IMR-90 (cell line): ENCODE measurements around the gene TNFAIP6. TPM values are rescaled to one million over a fixed set of nuclear protein-coding genes. Genes with fewer than 3 reads are reported as not detected.

Source experiments
- ATAC-seq: fragments of 200-7000 bp; cut with Tn5 transposase; 2 replicates; pipeline ENCODE4 v1.9.1; 2020; ENCODE audit warnings: low read depth, mild to moderate bottlenecking, moderate library complexity
- BruUV-seq: library from RNA; stranded (reverse); fragments of 400-500 nt; replicated peaks from 2 replicates; lab custom pipeline; 2021; lab: Mats Ljungman, UMichigan
- CTCF ChIA-PET: fragments of 300-600 bp; formaldehyde crosslinking; extraction: SDS; loops from one replicate; lab custom pipeline; 2021; ENCODE audit warnings: antibody characterized with exemption; lab: Yijun Ruan, JAX
- POLR2A ChIA-PET: fragments of 300-600 bp; sonication (Branson Sonifier 250); formaldehyde crosslinking; loops from one replicate; lab custom pipeline; 2022; ENCODE audit warnings: antibody characterized with exemption; ENCODE audit not compliant: unreplicated experiment; lab: Charles Lee
- DNase-seq: peaks from one replicate; pipeline ENCODE4 v3.0.0; 2013
- H2AFZ ChIP-seq: replicated peaks from 2 replicates; pipeline ENCODE3; 2013; ENCODE audit warnings: low read length, mild to moderate bottlenecking; ENCODE audit not compliant: poor library complexity
- H2AK5ac ChIP-seq: 2 replicates; pipeline ENCODE4 v1.6.1; 2013; ENCODE audit warnings: low read depth, low read length, inconsistent platforms
- H2AK9ac ChIP-seq: replicated peaks from 2 replicates; pipeline ENCODE3; 2013; ENCODE audit warnings: mild to moderate bottlenecking, low read depth, low read length, moderate library complexity; ENCODE audit not compliant: poor library complexity
- H2BK120ac ChIP-seq: 2 replicates; pipeline ENCODE4 v1.6.1; 2013; ENCODE audit warnings: low read depth, low read length, inconsistent platforms
- H2BK15ac ChIP-seq: 3 replicates; pipeline ENCODE4 v1.6.1; 2013; ENCODE audit warnings: low read depth, low read length, inconsistent platforms
- H2BK20ac ChIP-seq: 2 replicates; pipeline ENCODE4 v1.6.1; 2013; ENCODE audit warnings: low read depth, mild to moderate bottlenecking, inconsistent platforms, low read length, moderate library complexity
- H2BK5ac ChIP-seq: 2 replicates; pipeline ENCODE4 v1.6.1; 2013; ENCODE audit warnings: mild to moderate bottlenecking, low read depth, low read length, inconsistent platforms; ENCODE audit not compliant: poor library complexity, severe bottlenecking
- H3K14ac ChIP-seq: replicated peaks from 2 replicates; pipeline ENCODE4 v1.6.1; 2013; ENCODE audit warnings: low read depth, low read length, inconsistent platforms
- H3K18ac ChIP-seq: 2 replicates; pipeline ENCODE4 v1.6.1; 2013; ENCODE audit warnings: low read depth, low read length, control low read depth
- H3K23ac ChIP-seq: 2 replicates; pipeline ENCODE4 v1.6.1; 2013; ENCODE audit warnings: low read depth, low read length, inconsistent platforms
- H3K27ac ChIP-seq: 2 replicates; pipeline ENCODE4 v1.5.1; 2013; ENCODE audit warnings: mild to moderate bottlenecking, control low read depth, low read length; ENCODE audit not compliant: insufficient read depth
- H3K27me3 ChIP-seq: 2 replicates; pipeline ENCODE4 v1.6.1; 2013; ENCODE audit warnings: low read length; ENCODE audit not compliant: control insufficient read depth, insufficient read depth
- H3K36me3 ChIP-seq: 2 replicates; pipeline ENCODE4 v1.6.1; 2013; ENCODE audit warnings: low read length, mixed read lengths; ENCODE audit not compliant: control insufficient read depth, insufficient read depth
- H3K4ac ChIP-seq: 2 replicates; pipeline ENCODE4 v1.6.1; 2013; ENCODE audit warnings: low read depth, low read length, inconsistent platforms
- H3K4me1 ChIP-seq: 2 replicates; pipeline ENCODE4 v1.6.1; 2013; ENCODE audit warnings: low read length, mixed read lengths; ENCODE audit not compliant: control insufficient read depth, insufficient read depth
- H3K4me2 ChIP-seq: 2 replicates; pipeline ENCODE4 v1.6.1; 2013; ENCODE audit warnings: low read depth, mild to moderate bottlenecking, control low read depth, low read length, moderate library complexity
- H3K4me3 ChIP-seq: 2 replicates; pipeline ENCODE4 v1.5.1; 2013; ENCODE audit warnings: low read depth, mild to moderate bottlenecking, control low read depth, low read length, moderate library complexity; ENCODE audit not compliant: insufficient read depth
- H3K56ac ChIP-seq: 2 replicates; pipeline ENCODE4 v1.6.1; 2013; ENCODE audit warnings: low read length, inconsistent platforms; ENCODE audit not compliant: insufficient read depth; ENCODE audit errors: extremely low read depth
- H3K79me1 ChIP-seq, 2 experiments: 2 replicates each; pipeline ENCODE4 v1.6.1; 2013; ENCODE audit warnings: low read length in 2 of 2, inconsistent platforms in 1 of 2, low read depth in 1 of 2
- H3K9ac ChIP-seq: 2 replicates; pipeline ENCODE4 v1.6.1; 2013; ENCODE audit warnings: low read depth, low read length, control low read depth
- H3K9me1 ChIP-seq: 2 replicates; pipeline ENCODE4 v1.6.1; 2013; ENCODE audit warnings: low read length, inconsistent platforms; ENCODE audit not compliant: insufficient read depth
- H3K9me3 ChIP-seq: 2 replicates; pipeline ENCODE4 v1.6.1; 2013; ENCODE audit warnings: low read length; ENCODE audit not compliant: control insufficient read depth, insufficient read depth
- H4K20me1 ChIP-seq: 2 replicates; pipeline ENCODE4 v1.6.1; 2013; ENCODE audit warnings: low read length, inconsistent platforms; ENCODE audit not compliant: insufficient read depth
- H4K5ac ChIP-seq: 2 replicates; pipeline ENCODE4 v1.6.1; 2013; ENCODE audit warnings: mild to moderate bottlenecking, low read depth, low read length, control low read depth
- H4K8ac ChIP-seq, 2 experiments: 2 replicates each; pipeline ENCODE4 v1.6.1; 2013; ENCODE audit warnings: low read depth in 2 of 2, low read length in 2 of 2, control low read depth in 1 of 2, inconsistent platforms in 1 of 2
- H4K91ac ChIP-seq: 2 replicates; pipeline ENCODE4 v1.6.1; 2013; ENCODE audit warnings: low read depth, low read length, inconsistent platforms; ENCODE audit not compliant: insufficient read depth
- BHLHE40 ChIP-seq: fragments of 150-350 bp; IDR thresholded peaks from 2 replicates; pipeline ENCODE4 v1.6.1; 2016; ENCODE audit warnings: mild to moderate bottlenecking, low read depth, low read length
- CEBPB ChIP-seq: IDR thresholded peaks from 2 replicates; pipeline ENCODE4 v1.6.1; 2012; ENCODE audit warnings: low read depth, low read length, improper control_type of control experiment
- CHD1 ChIP-seq: IDR thresholded peaks from 2 replicates; pipeline ENCODE4 v1.6.1; 2012; ENCODE audit warnings: low read depth, low read length, improper control_type of control experiment
- CTCF ChIP-seq: conservative IDR thresholded peaks from 2 replicates; pipeline ENCODE4 v1.5.1; 2012; ENCODE audit warnings: mild to moderate bottlenecking, low read depth, low read length, improper control_type of control experiment
- ELK1 ChIP-seq: fragments of 150-350 bp; IDR thresholded peaks from 2 replicates; pipeline ENCODE4 v1.6.1; 2016; ENCODE audit warnings: low read depth, mild to moderate bottlenecking, low read length, moderate library complexity, borderline replicate concordance
- FOS ChIP-seq: fragments of 150-350 bp; IDR thresholded peaks from 2 replicates; pipeline ENCODE4 v1.6.1; 2016; ENCODE audit warnings: low read depth, low read length
- MAFK ChIP-seq: IDR thresholded peaks from 2 replicates; pipeline ENCODE4 v1.6.1; 2012; ENCODE audit warnings: low read depth, low read length, improper control_type of control experiment
- MAZ ChIP-seq: IDR thresholded peaks from 2 replicates; pipeline ENCODE4 v1.6.1; 2012; ENCODE audit warnings: low read depth, mild to moderate bottlenecking, low read length, improper control_type of control experiment, moderate library complexity, borderline replicate concordance
- MXI1 ChIP-seq: IDR thresholded peaks from 2 replicates; pipeline ENCODE4 v1.6.1; 2012; ENCODE audit warnings: low read depth, mild to moderate bottlenecking, low read length, moderate library complexity, borderline replicate concordance
- NFE2L2 ChIP-seq: fragments of 150-350 bp; IDR thresholded peaks from 2 replicates; pipeline ENCODE4 v1.6.1; 2016; ENCODE audit warnings: low read depth, mild to moderate bottlenecking, low read length
- POLR2A ChIP-seq: IDR thresholded peaks from 2 replicates; pipeline ENCODE4 v1.6.1; 2012; ENCODE audit warnings: mild to moderate bottlenecking, low read depth, low read length
- RAD21 ChIP-seq: IDR thresholded peaks from 2 replicates; pipeline ENCODE4 v1.6.1; 2012; ENCODE audit warnings: low read length, improper control_type of control experiment
- RCOR1 ChIP-seq: IDR thresholded peaks from 2 replicates; pipeline ENCODE4 v1.6.1; 2012; ENCODE audit warnings: mild to moderate bottlenecking, low read length, improper control_type of control experiment; ENCODE audit not compliant: insufficient replicate concordance
- RFX5 ChIP-seq: IDR thresholded peaks from 2 replicates; pipeline ENCODE4 v1.8.0; 2012; ENCODE audit warnings: low read depth, mild to moderate bottlenecking, low read length, moderate library complexity
- SMC3 ChIP-seq: fragments of 150-350 bp; IDR thresholded peaks from 2 replicates; pipeline ENCODE4 v1.6.1; 2016; ENCODE audit warnings: low read depth, mild to moderate bottlenecking, antibody characterized with exemption, low read length, moderate library complexity
- USF2 ChIP-seq: fragments of 150-350 bp; IDR thresholded peaks from 2 replicates; pipeline ENCODE4 v1.6.1; 2017; ENCODE audit warnings: mild to moderate bottlenecking, antibody characterized with exemption, low read length, low read depth
- WGBS, 2 experiments: methylation state at CpG; one replicate each; pipeline versions ENCODE4 v1.1.5 to v1.1.7; 2013; ENCODE audit warnings: missing lambda C conversion rate in 2 of 2; ENCODE audit not compliant: insufficient read length in 1 of 2; ENCODE audit errors: extremely low coverage in 2 of 2; 5-methylcytosine and 5-hydroxymethylcytosine counted together
- dilution Hi-C: fragments of 300-500 bp; cut with HindIII; formaldehyde crosslinking; loops from one replicate; pipeline ENCODE4 v1.14.3; 2018; ENCODE audit warnings: low sequenced_read_pairs; ENCODE audit not compliant: unreplicated experiment
- in situ Hi-C: fragments of 300-500 bp; cut with MboI; formaldehyde crosslinking; loops from 3 replicates; pipeline ENCODE4 v1.14.3; 2019; ENCODE audit warnings: low sequenced_read_pairs, inconsistent platforms, mixed read lengths
- intact Hi-C: fragments of 100-400 bp; cut with micrococcal nuclease; formaldehyde crosslinking; loops from 2 replicates; pipeline ENCODE4 v1.10.0; 2022
- polyA plus RNA-seq, 3 experiments: library from polyadenylated mRNA; depleted of rRNA; stranded (reverse); fragments of >200 nt; gene quantifications; 2 replicates each; pipeline ENCODE4 v1.2.3, GENCODE V29; 2012; ENCODE audit warnings: low replicate concordance in 1 of 3
- total RNA-seq: library from RNA; depleted of rRNA; stranded (reverse); fragments of >200 nt; gene quantifications from 2 replicates; pipeline ENCODE4 v1.2.3, GENCODE V29; 2012

Gene TNFAIP6
- total and polyA plus RNA-seq, 2 of the 4 experiments (the other 2 are of a cell fraction), result 1.8 to 2.9 TPM

- intact Hi-C loops, result no loop called here
- dilution Hi-C loops, result no loop called here
Measured at GRCh38 chr2:151363709-151364108, 6.3 kb downstream of the TNFAIP6 start.

More at GRCh38 chr2:151363709-151364108, 6.3 kb downstream of the TNFAIP6 start:
- H3K14ac ChIP-seq, result no peak overlapping the region
- no peaks in the 10 kb centered on the region for H3K79me1 ChIP-seq
- no peak overlapping the region for H3K4ac ChIP-seq
- WGBS, 2 experiments, result 86% methylated on average over 7 of the region's 8 CpGs; no CpG with 5 or more reads in 1 of the 2 experiments
- CTCF ChIA-PET, result no interaction called here
- no peak overlapping the region for H4K8ac ChIP-seq
- DNase-seq (no peak), ATAC-seq (no peak)
- H3K18ac ChIP-seq, result no peak overlapping the region
- no TSS peak for BruUV-seq
- H2AFZ ChIP-seq, result peak overlapping the region; percentile 47
- no peak overlapping the region for H3K9ac ChIP-seq
- no peaks in the 10 kb centered on the region for H3K27me3 ChIP-seq
- H3K9me3 ChIP-seq, result no peaks in the 10 kb centered on the region
- H2BK15ac ChIP-seq, result no peak overlapping the region
- POLR2A ChIA-PET, result no interaction called here
- H3K9me1 ChIP-seq, result no peaks in the 10 kb centered on the region
- no peak overlapping the region for H4K91ac ChIP-seq
- no peak overlapping the region for H2AK5ac ChIP-seq
- in situ Hi-C loops, result no loop called here
- no peak overlapping the region for H3K27ac ChIP-seq
- no peaks in the 10 kb centered on the region; the same call in none of the 2 replicates for H3K4me1 ChIP-seq
- no peak overlapping the region for H2BK120ac ChIP-seq
- 0 out of 2 replicates have a peak, but pooled peaks cover 1% of the 10 kb centered on the region for H3K36me3 ChIP-seq
- TF ChIP-seq MAFK (no peak), ELK1 (no peak), RAD21 (no peak), NFE2L2 (no peak), SMC3 (no peak), MAZ (no peak), FOS (no peak), CEBPB (no peak), RFX5 (no peak), MXI1 (no peak), CTCF (no peak), USF2 (no peak), POLR2A (no peak), CHD1 (no peak), RCOR1 (no peak), BHLHE40 (no peak)
- H4K5ac ChIP-seq, result no peak overlapping the region
- H3K56ac ChIP-seq, result no peak overlapping the region
- H3K4me3 ChIP-seq, result no peak overlapping the region
- H2BK20ac ChIP-seq, result no peak overlapping the region
- H2BK5ac ChIP-seq, result no peak overlapping the region
- no peak overlapping the region for H2AK9ac ChIP-seq
- no peak overlapping the region for H3K4me2 ChIP-seq
- no peak overlapping the region for H3K23ac ChIP-seq
- H4K20me1 ChIP-seq, result no peaks in the 10 kb centered on the region
